Prostate gland (tissue), 2 donors: ENCODE data around the gene EIF3D.

Experiments used
- POLR2A ChIP-seq: fragments of 450-650 bp; IDR thresholded peaks from one replicate; pipeline ENCODE4 v1.6.1; 2016; ENCODE audit warnings: antibody characterized with exemption, mild to moderate bottlenecking
- POLR2AphosphoS5 ChIP-seq: sonication (generic); formaldehyde crosslinking; IDR thresholded peaks from one replicate; pipeline ENCODE4 v1.6.1; 2017; ENCODE audit warnings: antibody characterized with exemption
- TF ChIP-seq, protein P1 (sequence below), 4 experiments: fragments of 200-600 bp in 2 of 4; fragments of 450-650 bp in 2 of 4; sonication (generic) in 2 of 4; IDR thresholded peaks; 1 replicate in 3 of 4; 2 replicates in 1 of 4; pipeline ENCODE4 v1.5.1; 2016 to 2019; ENCODE audit warnings: antibody characterized with exemption in 4 of 4, mild to moderate bottlenecking in 2 of 4, moderate library complexity in 2 of 4

- TF ChIP-seq, protein P1, sequence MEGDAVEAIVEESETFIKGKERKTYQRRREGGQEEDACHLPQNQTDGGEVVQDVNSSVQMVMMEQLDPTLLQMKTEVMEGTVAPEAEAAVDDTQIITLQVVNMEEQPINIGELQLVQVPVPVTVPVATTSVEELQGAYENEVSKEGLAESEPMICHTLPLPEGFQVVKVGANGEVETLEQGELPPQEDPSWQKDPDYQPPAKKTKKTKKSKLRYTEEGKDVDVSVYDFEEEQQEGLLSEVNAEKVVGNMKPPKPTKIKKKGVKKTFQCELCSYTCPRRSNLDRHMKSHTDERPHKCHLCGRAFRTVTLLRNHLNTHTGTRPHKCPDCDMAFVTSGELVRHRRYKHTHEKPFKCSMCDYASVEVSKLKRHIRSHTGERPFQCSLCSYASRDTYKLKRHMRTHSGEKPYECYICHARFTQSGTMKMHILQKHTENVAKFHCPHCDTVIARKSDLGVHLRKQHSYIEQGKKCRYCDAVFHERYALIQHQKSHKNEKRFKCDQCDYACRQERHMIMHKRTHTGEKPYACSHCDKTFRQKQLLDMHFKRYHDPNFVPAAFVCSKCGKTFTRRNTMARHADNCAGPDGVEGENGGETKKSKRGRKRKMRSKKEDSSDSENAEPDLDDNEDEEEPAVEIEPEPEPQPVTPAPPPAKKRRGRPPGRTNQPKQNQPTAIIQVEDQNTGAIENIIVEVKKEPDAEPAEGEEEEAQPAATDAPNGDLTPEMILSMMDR (IDR thresholded peaks at IDR 0.05), result no peak
- TF ChIP-seq POLR2A (no peak), POLR2AphosphoS5 (no peak)
These were observed 3.5 kb upstream of the EIF3D start for GRCh38 chr22:36532466-36532865.
